ENCODE results near the gene INPP4A. TPM values are rescaled to one million over a fixed set of nuclear protein-coding genes. Genes with fewer than 3 reads are reported as not detected.
A peak's percentile ranks its signal among the peaks of the same experiment; 100 is the strongest.

The INPP4A gene
- total and polyA plus RNA-seq, 2 of the 13 experiments (the other 11 are each of a cell fraction or from before 2014, with no cell fraction given): 10.1 to 10.9 TPM

DNA sequence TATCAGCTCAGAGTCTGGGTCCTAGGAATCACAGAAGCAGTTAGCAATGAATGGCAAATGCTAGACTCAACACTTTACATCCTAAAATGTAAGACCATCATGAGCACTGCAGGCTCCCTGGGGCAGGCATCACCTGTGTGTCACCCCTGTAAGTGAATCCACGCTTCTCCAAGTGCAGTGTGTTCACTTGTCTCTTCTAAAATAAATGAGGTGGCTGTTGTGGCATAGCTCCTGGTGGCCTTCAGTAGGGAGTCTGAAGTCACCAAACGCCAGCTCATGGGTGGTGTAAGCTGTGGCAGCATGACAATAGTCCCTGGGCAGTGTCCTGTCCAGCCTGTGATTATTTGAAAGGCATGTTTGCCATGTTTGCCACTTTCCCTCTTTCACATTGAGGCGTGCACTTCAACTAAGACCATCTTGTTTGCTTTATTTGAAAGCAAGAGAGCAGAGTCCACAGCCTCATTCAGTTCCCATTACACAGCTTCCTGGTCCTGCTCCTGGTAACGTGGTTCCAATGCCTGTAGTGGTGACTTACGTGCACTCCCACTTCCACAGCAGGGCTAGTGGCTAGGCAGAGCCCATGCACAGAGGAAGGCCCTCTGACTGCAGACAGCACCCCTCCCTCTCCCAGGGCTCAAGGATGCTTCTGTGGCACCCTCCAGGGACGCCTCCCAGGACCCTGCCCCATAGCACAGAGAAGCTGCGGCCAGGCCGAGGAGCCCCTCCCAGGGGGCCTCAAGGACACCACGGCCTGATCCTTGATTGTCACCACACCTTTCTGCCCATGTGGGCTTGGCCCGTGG is 139.4 kb downstream of the INPP4A start (continued):
- TF ChIP-seq TFDP1 (CRISPR knock-in tag; IDR thresholded peaks at IDR 0.05; ENCODE audit: borderline replicate concordance) (peak; percentile 81; the same call in 1 of the 2 replicates), SUZ12 (IDR thresholded peaks at IDR 0.05; ENCODE audit: low read depth, low read length) (no peak), RNF2 (conservative IDR thresholded peaks at IDR 0.05; ENCODE audit: low read depth) (0 out of 2 replicates have a peak, but pooled peaks have one; percentile 31), NFKBIZ (CRISPR knock-in tag; IDR thresholded peaks at IDR 0.05) (no peak; the same call in 1 of the 2 replicates), ZNF720 (CRISPR knock-in tag; IDR thresholded peaks at IDR 0.05) (no peak), TCF12 (IDR thresholded peaks at IDR 0.05) (no peak), TCF12 (CRISPR knock-in tag; IDR thresholded peaks at IDR 0.05) (no peak), RAD21 (CRISPR knock-in tag; IDR thresholded peaks at IDR 0.05) (peak; percentile 40), LBX2 (CRISPR knock-in tag; IDR thresholded peaks at IDR 0.05; ENCODE audit: borderline replicate concordance) (no peak), ZNF484 (CRISPR knock-in tag; IDR thresholded peaks at IDR 0.05; ENCODE audit: borderline replicate concordance, low read depth) (no peak), POGZ (CRISPR knock-in tag; IDR thresholded peaks at IDR 0.05) (peak; percentile 89), ATF3 (CRISPR knock-in tag; IDR thresholded peaks at IDR 0.05) (no peak), SPEN (CRISPR knock-in tag; IDR thresholded peaks at IDR 0.05; ENCODE audit: low read depth) (peak; percentile 71; the same call in 1 of the 2 replicates), GMEB2 (CRISPR knock-in tag; IDR thresholded peaks at IDR 0.05; ENCODE audit: low read depth) (no peak), KIAA2018 (CRISPR knock-in tag; IDR thresholded peaks at IDR 0.05; ENCODE audit: borderline replicate concordance) (no peak), NCOR1 (IDR thresholded peaks at IDR 0.05; ENCODE audit: borderline replicate concordance, low read length) (peak; percentile 63; the same call in 1 of the 2 replicates), CBX2 (IDR thresholded peaks at IDR 0.05; ENCODE audit: low read depth, low read length) (no peak), CBX2 (CRISPR knock-in tag; IDR thresholded peaks at IDR 0.05; ENCODE audit: low read depth) (no peak)
